ENCODE measurements around the gene OR51V1.

The OR51V1 gene

DNA sequence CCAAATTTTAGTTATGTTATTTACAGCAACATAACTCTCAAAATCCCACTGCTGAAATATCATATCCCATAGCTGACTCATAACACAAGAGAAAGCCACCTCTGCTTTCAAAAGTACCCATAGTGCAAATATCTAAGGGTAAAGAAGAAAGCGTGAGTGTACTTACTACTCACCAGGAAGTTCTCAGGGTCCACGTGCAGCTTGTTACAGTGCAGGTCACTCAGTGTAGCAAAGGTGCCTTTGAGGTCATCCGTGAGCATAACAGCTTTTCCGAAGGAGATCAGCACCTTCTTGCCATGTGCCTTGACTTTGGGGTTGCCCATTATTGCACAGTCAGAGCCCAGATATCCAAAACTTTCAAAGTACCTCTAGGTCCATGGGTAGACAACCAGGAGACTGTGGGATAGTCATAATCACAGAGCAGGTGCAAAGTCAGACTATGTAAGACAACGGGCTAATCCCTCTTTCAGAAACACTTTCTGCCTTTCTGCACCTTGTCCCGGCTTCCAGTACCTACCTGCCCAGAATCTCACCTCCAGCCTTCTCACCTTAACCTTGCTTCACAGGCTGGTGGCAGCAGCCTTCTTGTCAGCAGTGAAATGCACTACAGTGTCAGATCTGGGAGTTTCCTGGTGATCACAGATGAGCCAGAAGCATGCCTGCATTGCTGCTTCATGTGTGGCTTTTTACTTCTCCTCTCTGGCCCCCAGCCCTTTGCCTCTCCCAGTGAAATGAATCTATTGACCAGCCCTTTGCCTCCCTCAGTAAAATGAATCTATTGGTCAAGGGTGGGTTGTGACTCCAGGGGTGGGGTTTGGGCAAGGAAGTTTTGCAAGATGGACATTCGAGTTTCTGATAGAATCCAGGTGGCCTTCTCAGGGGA is 42.7 kb upstream of the OR51V1 start:
- FAIRE-seq, result no peak
- DNase-seq (ENCODE audit: insufficient read length, low spot score), result no peak
- TF ChIP-seq, protein P1, sequence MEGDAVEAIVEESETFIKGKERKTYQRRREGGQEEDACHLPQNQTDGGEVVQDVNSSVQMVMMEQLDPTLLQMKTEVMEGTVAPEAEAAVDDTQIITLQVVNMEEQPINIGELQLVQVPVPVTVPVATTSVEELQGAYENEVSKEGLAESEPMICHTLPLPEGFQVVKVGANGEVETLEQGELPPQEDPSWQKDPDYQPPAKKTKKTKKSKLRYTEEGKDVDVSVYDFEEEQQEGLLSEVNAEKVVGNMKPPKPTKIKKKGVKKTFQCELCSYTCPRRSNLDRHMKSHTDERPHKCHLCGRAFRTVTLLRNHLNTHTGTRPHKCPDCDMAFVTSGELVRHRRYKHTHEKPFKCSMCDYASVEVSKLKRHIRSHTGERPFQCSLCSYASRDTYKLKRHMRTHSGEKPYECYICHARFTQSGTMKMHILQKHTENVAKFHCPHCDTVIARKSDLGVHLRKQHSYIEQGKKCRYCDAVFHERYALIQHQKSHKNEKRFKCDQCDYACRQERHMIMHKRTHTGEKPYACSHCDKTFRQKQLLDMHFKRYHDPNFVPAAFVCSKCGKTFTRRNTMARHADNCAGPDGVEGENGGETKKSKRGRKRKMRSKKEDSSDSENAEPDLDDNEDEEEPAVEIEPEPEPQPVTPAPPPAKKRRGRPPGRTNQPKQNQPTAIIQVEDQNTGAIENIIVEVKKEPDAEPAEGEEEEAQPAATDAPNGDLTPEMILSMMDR (IDR thresholded peaks at IDR 0.05; ENCODE audit: insufficient read depth, missing control alignments), result no peak

DNA sequence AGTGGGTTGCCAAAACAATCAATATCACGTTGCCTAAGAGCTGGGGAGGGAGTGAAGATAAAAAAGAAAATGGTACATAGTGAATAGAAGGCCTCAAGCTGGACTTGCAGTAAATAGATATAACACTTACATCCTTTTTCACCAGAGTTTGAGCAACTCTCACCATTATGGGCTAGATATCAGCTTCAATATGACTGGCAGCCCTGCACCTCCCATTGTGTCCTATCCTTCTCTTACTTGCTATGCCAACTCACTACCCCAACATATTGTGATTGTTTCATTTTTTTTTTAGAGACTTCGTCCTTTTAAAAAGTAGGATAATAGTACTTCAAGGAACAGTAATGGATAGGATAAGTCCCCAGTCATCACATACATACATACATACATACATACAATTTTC is 41.7 kb upstream of the OR51V1 start:
- DNase-seq (ENCODE audit: insufficient read length, low spot score), result no peak
- FAIRE-seq, result no peak
- TF ChIP-seq, protein P1 (IDR thresholded peaks at IDR 0.05; ENCODE audit: insufficient read depth, missing control alignments), result no peak

DNA sequence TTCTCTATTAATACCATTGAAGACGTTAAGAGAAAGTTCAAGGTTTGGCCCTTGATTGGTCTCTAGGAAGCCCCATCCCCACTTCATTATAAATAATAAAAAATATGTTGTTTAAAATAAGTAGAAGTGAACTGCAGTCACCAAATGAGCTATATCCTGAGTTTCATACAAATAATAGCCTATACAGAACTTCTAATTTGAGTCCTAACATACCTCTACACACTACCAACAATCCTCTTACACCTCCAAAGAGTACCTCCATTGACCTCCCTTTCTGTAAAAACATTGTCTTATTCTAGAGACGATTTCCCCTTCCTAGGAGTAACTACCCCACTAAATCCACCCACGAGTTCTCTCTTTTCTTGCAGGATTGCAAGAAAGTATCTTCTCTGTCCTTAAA is 41.0 kb upstream of the OR51V1 start:
- TF ChIP-seq, protein P1 (IDR thresholded peaks at IDR 0.05; ENCODE audit: insufficient read depth, missing control alignments), result no peak
- no peak for DNase-seq (ENCODE audit: insufficient read length, low spot score)
- no peak for FAIRE-seq

DNA sequence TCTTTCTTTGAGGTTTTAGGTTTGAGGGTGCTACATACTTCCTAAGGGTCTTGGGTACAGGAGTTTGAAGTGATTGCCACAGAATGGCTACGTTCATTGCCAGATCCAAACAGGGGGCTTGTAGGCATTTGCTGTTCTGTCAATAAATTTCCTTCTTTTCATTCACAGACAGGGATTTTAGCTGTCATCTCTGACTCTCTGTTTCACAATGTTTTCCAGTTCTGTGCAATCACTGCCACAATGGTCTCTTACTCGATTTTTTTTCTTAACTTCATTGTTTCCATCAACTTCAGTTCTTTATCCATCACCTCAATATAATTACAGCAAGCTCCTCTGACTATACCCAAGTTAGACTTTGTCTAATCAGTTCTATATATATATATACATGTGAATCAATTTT is 40.0 kb upstream of the OR51V1 start:
- FAIRE-seq, result no peak
- TF ChIP-seq, protein P1 (IDR thresholded peaks at IDR 0.05; ENCODE audit: insufficient read depth, missing control alignments), result no peak
- no peak for DNase-seq (ENCODE audit: insufficient read length, low spot score)

DNA sequence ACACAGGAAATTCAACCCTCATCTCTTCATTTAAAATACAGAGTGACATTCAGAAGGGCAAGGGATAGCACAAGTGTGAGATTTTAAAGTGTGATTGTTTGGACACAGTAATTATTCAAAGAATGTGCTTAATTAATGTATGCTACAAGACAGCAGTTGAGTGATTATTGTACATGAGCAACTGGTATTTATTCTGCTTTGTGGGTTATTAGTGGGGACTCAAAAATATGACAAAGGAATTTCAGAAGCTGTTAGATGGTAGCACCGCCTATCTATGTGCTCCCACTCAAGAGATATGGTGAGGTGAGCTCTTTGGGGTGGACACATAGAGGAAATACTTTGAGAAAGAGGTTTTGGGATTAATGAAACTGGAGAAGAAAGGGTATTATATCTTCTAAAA is 39.6 kb upstream of the OR51V1 start:
- TF ChIP-seq, protein P1 (IDR thresholded peaks at IDR 0.05; ENCODE audit: insufficient read depth, missing control alignments), result no peak
- no peak for FAIRE-seq

DNA sequence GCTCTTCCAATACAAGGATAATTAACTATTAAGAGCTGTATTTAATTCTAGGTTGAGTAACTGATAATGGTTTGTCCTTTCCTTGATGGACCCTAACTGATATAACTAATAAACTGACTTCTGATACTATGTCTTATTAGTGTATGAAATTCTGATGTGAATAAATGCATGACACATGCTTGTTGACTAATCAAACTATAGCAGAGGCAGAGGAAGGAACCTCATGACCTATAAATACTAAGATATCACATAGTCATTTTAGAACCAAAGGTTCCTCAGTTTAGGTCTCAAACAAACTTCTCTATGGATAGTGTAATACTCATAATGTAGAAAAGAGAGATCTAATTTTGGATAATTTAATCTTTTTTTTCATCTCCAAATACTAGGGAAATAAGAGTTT is 38.6 kb upstream of the OR51V1 start:
- TF ChIP-seq, protein P1 (IDR thresholded peaks at IDR 0.05; ENCODE audit: insufficient read depth, missing control alignments), result no peak
- FAIRE-seq (no peak), DNase-seq (ENCODE audit: insufficient read length, low spot score) (no peak)

More for the DNA sequence above, 39.6 kb upstream of the OR51V1 start:
- DNase-seq (ENCODE audit: insufficient read length, low spot score), result no peak

DNA sequence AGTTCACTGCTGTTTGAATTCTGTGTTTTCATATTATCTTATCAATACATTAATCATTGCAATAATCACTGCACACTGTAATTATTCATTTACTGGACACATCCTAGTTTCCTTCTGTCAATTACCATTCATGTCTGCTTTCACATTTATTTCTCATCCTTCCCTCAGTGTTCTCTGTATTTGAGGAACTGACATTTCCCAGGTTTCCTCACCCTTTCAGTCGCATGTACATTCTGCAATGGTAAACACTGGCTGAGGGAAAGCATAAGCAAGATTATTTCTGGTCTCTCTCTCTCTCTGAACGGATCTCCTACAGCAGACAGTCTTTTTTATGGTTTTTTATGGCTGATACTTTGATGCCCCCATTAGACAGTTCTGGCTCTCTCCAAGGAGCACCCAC is 38.0 kb upstream of the OR51V1 start:
- FAIRE-seq (no peak), DNase-seq (ENCODE audit: insufficient read length, low spot score) (no peak)
- TF ChIP-seq, protein P1 (IDR thresholded peaks at IDR 0.05; ENCODE audit: insufficient read depth, missing control alignments), result no peak

Data from D721Med (cell line).